ENCODE measurements around the gene FASTKD3.

DNA sequence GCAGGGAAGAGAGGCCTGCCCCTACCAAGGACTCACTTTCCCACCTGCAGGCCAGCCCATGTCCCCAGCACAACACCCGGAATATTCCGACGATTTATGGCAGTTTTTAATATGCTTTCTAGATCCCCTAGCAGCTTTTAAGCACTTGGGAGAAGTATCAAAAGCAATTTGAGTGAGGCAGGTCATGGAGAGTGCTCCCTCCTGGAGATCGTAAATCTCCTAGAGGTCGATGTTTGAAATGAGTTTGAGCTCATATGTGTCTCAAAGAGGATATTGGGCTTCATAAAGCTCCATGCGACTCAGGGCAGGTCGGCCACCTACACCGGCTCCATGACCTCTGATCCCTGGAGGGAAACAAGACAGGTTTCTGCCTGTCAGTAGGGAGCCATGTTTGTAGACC is 45.2 kb downstream of the FASTKD3 start:
- TF ChIP-seq, protein P1, sequence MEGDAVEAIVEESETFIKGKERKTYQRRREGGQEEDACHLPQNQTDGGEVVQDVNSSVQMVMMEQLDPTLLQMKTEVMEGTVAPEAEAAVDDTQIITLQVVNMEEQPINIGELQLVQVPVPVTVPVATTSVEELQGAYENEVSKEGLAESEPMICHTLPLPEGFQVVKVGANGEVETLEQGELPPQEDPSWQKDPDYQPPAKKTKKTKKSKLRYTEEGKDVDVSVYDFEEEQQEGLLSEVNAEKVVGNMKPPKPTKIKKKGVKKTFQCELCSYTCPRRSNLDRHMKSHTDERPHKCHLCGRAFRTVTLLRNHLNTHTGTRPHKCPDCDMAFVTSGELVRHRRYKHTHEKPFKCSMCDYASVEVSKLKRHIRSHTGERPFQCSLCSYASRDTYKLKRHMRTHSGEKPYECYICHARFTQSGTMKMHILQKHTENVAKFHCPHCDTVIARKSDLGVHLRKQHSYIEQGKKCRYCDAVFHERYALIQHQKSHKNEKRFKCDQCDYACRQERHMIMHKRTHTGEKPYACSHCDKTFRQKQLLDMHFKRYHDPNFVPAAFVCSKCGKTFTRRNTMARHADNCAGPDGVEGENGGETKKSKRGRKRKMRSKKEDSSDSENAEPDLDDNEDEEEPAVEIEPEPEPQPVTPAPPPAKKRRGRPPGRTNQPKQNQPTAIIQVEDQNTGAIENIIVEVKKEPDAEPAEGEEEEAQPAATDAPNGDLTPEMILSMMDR (conservative IDR thresholded peaks at IDR 0.05) = no peak
- no peak for TF ChIP-seq ZFX (IDR thresholded peaks at IDR 0.05)
